GM12872 (cell line): ENCODE results near the gene MYO6.

Experiments used
- TF ChIP-seq, protein P1 (sequence below): IDR thresholded peaks from 3 replicates; pipeline ENCODE4 v1.5.1; 2011; ENCODE audit warnings: low read depth, mild to moderate bottlenecking, low read length, moderate library complexity; ENCODE audit not compliant: insufficient read depth

MYO6 gene

DNA sequence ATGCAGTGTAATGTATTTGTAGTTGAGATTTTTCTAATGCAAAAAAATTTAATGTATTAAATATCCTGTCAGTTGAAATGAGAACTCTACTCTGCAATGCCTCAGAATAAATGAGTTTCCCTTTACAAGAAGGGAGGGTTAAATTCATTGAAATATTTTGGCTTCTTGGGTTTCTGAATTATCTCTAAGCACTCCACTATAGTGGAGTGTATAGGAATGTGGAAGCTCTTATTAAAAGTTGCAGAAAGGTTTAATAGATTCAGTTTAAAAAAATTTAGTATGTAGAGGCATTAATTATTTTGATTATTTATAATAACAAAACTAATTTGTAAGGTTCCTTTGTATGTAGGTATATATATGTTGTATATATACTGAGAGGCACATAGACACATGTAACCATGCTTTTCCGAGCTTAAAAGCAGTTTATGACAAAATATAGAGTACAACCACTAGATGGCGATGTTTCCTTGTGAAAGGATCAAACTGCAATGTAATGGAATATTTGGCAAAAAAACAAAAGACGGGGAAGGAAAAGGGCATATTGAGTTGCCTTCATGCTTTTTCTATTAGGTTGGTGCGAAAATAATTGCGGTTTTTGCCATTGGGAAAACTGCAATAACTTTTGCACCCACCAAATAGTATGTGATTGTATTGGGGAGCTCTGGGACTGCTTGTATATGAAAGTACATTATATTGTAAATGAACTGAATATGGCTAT, 144.2 kb downstream of the MYO6 start:
- TF ChIP-seq, protein P1, sequence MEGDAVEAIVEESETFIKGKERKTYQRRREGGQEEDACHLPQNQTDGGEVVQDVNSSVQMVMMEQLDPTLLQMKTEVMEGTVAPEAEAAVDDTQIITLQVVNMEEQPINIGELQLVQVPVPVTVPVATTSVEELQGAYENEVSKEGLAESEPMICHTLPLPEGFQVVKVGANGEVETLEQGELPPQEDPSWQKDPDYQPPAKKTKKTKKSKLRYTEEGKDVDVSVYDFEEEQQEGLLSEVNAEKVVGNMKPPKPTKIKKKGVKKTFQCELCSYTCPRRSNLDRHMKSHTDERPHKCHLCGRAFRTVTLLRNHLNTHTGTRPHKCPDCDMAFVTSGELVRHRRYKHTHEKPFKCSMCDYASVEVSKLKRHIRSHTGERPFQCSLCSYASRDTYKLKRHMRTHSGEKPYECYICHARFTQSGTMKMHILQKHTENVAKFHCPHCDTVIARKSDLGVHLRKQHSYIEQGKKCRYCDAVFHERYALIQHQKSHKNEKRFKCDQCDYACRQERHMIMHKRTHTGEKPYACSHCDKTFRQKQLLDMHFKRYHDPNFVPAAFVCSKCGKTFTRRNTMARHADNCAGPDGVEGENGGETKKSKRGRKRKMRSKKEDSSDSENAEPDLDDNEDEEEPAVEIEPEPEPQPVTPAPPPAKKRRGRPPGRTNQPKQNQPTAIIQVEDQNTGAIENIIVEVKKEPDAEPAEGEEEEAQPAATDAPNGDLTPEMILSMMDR = peak; percentile 60

DNA sequence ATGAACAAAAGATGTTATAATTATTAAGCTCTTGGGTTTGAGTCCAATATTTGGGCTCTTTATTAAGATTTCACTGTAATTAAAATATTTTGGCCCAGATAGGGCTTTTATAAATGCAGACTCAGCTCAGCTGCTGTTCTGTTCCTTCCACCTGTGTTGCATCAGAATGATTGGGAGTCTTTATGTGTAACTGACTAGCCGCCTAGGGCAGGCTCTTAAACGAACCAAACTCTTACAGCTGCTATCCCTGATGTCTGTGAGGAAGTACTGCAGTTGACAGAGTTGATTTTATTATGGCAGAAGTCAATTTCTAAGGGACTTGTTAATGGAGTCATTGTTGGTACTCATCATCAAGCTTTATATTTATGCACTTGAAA, 144.7 kb downstream of the MYO6 start:
- TF ChIP-seq, protein P1 = no peak

DNA sequence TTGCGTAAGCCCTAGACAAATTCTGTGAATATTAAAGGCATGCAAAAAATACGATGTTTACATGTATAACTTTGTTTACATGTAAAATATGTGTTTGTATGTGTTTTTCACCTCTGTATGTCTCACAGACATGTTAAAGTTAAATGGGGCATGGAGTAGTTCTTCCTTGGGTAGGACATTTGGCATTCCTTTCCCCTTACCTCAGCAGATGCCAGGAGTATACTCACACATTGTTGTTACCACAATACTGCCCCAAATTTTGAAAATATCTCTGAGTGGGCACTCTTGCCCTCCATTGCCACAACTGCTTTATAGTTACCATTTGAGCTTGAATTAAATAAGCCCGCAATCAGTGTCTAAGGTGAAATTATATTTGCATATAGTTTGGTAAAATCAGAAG, 147.5 kb downstream of the MYO6 start:
- TF ChIP-seq, protein P1 = no peak

DNA sequence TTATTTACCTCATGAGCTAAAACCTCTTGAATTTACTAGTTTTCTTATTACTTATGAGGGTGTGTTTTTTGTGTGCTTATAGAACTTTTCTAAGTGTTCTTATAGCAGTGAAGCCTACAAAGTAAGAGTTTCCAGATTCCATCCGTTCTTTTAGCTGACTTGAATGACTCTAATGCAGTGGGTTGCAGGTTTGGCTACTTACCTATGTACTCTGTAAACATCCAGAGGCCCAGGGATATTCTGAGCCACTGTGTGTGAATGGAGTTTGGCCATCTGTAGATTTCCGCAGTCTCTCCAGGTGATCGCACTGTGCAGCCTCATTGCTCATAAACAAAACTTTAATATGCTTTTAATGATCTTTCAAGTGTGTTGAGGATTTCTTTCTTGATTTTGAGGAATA, 157.8 kb downstream of the MYO6 start:
- TF ChIP-seq, protein P1 = no peak

DNA sequence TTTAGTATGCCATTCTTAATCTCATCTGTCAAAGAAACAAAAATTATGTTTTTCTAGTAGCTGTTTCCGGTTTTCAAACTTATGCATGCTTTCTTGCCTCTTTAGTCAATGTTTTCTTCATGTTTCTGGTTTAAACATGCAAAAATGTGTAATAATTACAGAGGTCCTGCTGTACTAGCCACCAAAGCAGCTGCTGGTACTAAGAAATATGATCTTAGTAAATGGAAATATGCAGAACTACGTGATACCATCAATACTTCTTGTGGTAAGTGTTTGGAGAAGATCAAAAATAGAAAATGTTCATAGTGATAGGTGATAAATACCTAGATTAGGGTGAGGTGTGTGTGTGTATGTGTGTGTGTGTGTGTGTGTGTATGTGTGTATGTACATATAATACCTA, 158.4 kb downstream of the MYO6 start:
- TF ChIP-seq, protein P1 = no peak

DNA sequence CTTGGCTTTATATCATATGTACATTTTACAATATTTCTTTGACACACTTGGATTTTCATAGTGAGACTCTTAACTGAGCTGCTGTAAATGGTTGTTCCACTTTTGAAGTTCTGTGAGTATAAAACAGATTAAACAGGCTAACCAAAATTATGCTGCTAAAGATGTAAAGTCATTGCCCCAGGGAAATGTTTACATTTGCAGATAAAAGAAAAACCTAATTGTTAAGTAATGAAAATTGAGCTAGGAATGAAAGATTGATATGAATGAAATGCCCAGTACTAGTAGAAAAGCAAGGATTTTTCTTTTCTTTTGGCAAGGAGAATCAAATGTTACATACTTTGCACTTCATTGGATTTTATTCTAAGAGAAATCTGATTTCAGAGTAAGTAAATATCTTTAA, 164.0 kb downstream of the MYO6 start:
- TF ChIP-seq, protein P1 = no peak

DNA sequence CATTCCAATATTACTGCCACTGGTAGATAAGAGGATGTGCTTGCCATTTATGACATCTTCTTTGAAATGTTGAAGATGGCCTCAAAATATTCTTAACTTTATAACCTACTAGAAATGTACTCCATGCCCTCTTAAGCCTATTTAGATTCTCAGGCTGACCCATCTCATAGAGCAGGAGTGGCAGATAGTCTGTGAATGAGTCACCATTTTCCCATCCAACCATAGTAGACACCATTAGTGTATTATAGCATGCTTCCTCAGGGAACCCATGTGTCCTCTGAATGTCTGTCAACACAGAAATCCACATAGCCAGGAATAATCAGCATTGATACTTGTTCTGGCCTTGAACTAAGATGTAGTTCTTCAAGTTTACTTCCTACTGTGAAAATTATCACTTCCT, 173.2 kb downstream of the MYO6 start:
- TF ChIP-seq, protein P1 = no peak
